TTC549 (cell line): ENCODE results near the gene FBXO5.
"Not testable (repeated sequence)": the region's sequence is repeated elsewhere in the genome, so short reads cannot be mapped to it uniquely, and the experiment has no call there.

Experiments
- FAIRE-seq: peaks from 2 replicates; lab custom pipeline; 2012; peaks lifted over from hg19 to GRCh38; lab: Jason Lieb, UNC

Gene FBXO5

DNA sequence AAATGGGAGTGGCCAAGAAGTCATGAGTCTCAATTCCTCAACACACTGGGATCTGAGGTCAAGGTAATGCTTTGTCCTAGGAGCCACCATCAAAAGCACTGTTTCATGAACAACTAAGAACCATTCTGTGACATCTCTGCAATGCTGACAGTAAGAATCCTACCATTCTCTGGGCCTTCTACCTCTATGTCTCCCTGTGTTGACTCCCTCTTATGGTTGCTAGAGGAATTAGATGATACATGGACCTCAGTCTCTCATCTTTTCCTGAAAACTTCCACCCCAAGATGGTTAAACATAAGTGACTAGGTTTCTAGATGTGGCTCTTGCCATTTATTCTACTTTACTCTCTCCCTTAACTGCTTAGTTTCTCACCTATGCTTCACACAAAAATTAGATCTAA is 10.6 kb upstream of the FBXO5 start:
- no peak for FAIRE-seq

DNA sequence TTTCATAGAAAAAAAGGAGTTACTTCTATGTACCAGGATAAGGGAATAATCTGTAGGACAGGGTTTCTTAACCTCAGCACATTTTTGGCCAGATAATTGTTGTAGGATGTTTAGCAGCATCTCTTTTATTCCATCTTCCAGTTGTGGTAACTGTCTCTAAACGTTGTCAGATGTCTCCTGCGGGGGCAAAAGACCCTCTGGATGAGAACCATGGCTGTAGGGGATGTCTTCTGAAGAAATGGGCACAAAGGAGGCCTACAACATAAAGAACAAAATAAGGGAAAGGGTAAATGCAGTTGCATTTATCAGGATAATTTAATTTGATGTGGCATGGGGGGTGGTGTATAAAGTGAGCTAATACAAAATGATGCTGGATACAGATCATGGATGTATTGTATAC is 4.1 kb upstream of the FBXO5 start:
- FAIRE-seq, result no peak

DNA sequence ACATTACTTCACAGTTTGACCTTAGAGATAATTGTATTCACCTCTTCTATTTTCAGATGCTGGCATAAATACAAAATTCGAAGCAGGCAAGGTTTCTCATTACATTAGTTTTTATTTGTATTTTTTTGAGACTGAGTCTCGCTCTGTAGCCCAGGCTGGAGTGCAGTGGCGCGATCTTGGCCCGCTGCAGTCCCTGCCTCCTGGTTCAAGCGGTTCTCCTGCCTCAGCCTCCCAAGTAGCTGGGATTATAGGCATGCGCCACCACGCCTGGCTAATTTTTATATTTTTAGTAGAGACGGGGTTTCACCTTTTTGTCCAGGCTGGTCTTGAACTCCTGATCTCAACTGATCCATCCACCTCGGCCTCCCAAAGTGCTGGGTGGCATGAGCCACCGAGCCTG is 2.5 kb upstream of the FBXO5 start:
- not testable (repeated sequence) for FAIRE-seq

DNA sequence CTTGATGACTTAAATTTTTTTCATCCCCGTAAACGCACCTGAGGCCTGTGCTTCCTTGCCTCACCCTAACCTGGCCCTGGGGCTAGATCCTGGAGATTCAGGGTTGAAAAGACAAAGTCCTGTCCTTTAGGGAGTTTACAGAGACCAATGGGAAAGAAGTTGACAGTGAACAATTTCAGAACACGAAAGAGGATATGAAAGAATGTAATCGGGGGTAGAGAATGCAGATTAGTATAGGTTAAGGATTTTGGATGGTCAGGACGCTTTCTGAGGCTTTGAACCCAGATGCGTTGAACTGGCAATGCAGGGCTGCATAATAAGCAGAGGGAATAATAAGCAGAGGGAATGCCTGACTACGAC is 1.7 kb upstream of the FBXO5 start:
- FAIRE-seq, result no peak

DNA sequence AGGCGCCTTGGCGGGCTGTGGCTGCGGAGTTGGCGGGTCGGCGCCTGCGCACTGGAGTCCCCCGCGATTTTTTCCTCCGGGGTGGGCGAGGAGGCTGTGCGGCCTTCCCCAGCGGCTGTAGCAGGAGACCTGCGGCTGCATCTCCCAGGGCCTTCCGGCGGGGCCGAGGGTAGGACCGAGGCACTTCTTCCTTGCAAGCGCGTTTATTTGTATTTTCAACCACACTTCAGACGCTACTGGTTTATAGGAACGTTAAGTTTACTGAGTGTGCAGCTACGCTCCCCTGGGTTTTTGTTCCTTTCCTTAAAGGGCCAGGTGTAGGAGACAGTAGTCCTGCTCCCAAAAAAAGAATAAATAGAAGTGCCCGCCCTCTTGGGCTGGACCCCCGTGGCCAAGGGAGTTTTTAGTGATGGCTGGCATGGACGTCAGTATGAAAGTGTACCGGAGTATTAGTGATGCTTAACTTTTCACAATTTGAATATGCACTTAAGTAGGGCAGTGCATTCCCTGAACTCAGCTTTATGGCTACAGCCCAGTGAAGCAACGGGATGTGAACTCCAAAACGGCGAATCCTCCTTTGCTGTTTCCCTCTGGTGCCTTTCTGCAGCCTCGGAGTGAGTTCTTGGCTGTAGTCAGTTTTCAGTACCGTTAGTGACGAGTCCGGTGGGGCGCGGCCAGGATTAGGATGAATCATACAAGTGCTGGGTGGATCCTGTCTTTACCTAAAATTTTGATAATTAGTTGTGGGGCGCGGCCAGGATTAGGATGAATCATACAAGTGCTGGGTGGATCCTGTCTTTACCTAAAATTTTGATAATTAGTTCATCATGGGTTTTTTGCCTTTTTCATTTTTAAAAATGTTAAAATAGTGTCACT is 1.0 kb upstream of the FBXO5 start:
- no peak for FAIRE-seq

DNA sequence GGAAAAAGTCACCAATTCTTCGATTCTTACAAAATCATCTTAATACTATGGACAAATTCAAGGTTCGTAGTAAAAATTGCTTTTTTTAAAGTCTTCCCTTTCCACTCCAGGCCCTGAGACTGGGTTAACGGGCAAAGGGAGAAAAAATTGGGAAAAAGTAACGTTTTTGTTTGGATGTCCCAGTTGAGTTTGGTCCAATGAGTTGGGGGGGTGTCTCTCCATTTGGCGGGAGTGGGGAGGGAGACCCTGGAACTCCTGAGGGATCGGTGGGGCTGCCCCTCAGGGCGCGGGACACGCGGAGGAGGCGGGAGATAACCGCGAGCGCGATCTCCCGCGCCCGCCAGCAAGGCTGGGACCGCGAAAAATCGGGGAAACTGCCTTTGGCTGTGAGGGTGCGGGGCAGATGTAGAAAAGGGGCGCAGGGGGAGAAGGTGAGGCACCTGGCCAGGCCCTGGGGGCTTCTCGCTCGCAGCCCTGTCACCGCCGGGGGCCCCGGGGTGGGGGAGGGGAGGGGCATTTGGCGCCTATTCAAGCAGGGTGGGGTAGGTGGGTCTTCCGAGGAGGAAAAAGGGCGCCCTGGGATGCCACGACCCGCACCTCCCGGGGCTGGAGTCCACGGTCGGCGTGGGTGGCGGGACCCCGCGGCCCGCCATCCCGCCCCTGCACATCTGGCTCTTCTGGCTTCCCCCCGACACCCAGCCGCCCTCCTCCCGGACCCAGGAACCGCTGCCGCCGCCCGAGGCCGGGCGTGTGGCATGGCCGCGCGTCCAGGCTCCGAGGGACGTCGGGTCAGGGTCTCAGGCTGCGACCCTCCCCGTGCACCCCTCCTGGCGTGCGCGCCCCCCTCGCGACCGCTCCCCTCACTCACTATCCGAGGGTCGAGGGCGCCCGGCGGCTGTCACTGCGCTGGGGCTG is 595 bp downstream of the FBXO5 start:
- no peak for FAIRE-seq

DNA sequence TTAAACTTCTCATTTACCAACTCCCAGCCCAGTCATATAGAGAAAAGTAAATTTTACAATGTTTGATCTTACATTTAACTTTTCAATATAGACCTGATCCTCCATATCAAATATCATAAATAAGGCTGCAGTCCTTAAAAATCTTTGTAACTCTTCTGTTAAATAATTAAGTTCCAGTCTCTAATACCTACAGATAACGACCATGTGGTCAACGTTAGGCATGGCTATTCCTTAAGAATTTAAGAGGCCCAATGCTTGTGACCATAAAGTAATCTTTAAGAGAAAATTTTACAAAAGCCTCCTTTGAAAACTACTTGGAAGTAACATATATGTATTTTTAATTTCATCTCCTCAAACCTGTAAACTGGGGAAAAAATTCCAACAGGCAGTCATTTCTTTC is 1.6 kb downstream of the FBXO5 start:
- FAIRE-seq, result no peak

DNA sequence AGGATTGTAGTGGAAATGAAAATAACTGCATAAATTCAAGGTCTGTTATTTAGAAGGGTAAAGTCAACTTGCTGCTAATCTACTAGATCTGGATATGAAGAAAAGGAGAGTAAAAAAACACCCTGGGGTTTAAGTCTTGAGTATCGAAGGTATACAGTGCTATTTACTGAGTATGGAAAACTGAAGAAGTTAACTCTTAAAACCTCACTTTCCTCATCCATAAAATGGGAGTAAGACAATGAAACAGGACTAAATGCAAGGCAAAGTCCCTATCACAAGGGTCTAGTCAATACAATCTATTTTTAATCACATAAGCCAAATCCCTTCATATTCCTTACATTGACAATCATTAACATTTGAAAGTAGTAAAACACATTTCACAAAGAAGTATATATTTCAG is 2.2 kb downstream of the FBXO5 start:
- no peak for FAIRE-seq

DNA sequence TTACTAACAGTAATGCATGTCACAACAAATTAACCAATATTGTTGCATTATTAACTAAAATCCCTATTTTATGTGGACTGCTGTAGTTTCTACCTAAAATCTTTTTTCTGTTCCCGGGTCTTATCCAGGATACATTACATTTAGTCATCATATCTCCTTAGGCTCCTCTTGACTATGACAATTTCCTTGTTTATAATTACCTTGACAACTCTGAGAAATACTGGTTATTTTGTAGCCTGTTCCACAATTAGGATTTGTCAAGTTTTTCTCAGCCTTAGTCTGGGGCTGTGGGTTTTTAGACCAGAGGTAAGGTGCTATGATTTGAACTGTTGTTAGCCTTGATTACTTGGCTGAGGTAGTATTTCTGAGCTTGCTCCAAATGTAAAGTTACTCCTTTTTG is 3.7 kb downstream of the FBXO5 start:
- no peak for FAIRE-seq

DNA sequence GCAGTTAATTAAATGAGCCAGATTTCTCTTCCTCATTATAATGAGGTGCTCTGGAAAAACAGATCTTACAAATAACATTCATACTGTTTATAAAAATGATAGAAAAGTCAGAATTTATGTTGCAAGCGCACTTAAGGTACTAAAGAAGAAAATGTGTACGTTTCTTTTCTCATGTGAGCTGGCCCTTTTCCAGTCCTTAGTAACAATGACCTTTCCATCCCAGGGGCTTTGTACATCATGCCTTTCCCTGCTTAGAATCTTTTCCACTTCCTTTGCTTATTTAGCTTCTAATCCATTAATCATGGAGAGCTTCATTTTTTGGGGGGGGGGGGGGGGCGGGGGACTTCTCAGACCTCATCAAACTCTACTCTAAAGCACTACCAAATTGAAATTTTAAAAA is 4.8 kb downstream of the FBXO5 start:
- no peak for FAIRE-seq

DNA sequence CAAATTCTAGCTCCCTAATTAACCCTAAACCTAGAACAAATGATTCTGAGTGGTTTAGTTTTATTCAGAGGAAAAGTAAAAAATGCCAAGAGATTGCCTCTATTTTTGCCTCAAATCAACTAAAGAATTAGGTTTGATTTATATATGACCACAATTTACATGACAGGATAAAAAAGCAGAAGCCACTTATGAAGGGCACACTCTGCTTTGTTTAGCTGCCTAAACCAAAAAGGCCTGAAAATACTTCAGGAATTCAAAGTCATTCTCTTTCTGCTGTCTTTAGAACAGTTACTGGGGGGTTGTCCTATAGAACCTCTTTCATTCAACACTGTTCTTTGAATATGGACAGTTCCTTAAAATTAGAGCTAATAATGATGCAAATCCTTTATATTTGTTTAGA is 5.3 kb downstream of the FBXO5 start:
- FAIRE-seq, result no peak

DNA sequence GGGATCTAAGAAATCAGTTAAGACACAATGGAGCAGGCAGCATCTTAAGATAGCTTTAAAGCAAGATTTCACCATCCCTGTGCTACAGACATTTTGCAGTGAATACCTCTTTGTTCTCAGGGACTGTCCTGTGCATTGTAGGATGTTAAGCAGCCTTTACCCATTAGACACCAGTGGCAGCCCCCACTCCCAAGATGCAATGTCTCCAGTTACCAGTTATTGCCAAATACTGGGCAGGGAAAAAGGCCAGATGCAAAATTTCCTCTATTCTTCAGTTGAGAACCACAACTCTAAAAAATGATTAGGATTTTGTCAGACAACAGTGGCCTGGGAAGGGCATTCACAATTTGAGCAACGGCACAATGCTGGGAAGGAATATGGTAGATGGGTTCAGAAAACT is 6.1 kb downstream of the FBXO5 start:
- FAIRE-seq, result no peak

DNA sequence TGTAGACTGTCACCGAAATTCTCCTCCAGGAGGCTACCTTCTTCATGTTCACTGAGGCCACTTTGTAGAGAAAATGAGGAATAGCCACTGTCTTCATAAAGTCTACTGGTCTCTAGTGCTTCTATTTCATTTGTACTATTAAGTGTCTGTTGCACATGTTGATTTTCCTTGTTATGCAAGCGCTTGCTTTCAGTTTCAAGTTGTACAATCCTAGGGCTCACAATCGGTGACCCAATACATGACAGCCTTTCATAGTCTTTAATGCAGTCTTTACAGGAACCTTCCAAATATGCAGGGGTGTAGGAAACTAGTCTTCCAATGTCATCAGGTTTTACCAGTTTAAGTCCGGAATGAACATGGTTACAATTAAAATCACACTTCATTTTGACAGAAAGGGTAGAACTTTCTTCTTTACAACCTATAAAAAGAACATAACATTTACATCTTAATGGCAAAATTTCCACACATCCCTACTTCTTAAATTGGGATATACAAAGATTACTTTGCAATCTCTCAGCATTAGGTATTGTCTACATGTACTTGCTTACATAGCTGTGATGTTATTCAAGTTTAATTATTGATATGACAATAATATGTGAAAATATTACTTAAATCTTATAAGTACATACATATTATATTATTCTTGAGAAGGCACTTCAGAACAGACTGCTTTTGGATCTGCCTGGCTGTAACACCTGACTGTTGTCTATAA is 7.5 kb downstream of the FBXO5 start:
- FAIRE-seq, result no peak

DNA sequence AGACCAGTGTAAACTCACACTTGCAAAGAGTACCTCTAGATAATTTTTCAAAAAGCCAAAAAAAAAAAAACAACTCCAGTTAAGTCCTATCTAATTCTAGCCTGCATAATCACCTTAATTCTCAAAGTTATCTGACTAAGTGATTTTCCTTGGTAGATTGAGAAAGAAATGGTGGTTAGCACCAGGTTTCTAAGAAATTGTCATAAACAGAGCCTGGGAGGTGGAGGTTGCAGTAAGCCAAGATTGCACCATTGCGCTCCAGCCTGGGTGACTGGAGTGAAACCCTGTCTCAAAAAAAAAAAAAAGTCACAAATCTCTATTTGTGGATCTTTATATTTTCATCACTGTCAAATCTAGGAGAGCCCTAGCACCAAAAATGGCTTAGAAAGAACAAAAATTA is 8.9 kb downstream of the FBXO5 start:
- no peak for FAIRE-seq

DNA sequence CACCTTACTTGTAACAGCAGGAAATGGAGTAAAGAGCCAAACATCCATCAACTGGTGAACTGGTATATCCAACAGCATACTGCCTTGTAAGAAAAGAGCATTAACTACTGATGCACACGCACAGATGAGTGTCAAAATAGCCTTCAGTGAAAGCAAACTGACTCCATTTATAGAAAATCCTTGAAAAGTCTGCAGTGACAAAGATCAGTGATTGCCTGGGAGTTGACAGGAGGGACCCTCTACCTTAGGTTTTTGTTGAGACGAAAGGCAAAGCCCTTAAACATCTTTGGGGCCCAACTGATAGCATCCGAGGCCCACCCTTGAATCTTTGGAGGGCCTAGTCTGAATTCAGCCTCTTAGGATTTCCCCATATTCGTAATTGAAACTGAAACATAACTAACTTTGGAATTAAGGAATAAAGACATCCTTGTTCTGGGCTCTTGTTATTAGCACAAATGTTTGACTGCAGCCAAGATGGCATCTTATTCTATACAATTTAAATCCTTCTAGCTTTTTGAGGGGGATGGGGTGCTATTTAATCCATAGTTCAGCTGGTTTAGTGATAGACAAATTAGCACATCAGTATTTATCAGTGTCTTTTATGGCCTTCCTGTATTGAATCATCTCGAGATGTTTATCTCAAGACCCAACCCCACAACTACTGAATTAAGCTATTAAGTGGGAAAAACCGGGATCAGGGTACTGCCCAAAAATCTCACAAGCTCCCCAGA is 13.0 kb downstream of the FBXO5 start:
- FAIRE-seq, result no peak

DNA sequence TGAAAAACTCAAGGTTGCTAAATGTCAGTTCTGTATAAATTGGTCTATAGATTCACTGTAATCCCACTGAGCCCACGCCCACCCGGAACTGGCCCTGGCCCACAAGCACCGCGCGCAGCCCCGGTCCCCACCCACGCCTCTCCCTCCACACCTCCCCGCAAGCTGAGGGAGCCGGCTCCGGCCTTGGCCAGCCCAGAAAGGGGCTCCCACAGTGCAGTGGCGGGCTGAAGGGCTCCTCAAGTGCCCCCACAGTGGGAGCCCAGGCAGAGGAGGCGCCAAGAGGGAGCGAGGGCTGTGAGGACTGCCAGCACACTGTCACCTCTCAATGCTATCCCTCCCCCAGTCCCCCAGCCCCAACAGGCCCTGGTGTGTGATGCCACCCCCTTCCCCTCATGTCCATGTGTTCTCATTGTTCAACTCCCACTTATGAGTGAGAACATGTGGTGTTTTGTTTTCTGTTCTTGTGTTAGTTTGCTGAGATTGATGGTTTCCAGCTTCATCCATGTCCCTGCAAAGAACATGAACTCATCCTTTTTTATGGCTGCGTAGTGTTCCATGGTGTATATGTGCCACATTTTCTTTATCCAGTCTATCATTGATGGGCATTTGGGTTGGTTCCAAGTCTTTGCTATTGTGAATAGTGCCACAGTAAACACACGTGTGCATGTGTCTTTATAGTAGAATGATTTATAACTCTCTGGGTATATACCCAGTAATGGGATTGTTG is 16.5 kb downstream of the FBXO5 start:
- FAIRE-seq, result not testable (repeated sequence)

DNA sequence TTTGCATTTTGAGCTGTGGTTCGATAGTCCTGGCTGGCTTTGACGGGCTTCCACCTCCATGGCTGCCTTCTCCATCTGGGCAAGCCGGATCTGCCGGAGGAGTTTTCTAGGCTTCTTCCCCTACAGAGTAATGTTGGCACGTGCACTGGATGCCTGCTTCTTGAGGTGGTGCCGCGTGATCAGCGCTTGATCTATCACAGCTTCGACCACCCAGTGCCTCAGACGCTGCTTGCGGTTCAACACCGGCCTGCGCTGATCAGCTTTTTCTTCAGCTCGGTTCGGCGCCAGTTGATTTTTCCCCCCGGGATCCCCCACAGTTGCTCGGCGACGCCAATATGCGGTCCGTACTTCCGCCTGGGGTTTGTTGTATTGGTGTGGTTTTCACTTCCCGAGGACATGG is 23.5 kb downstream of the FBXO5 start:
- no peak for FAIRE-seq

DNA sequence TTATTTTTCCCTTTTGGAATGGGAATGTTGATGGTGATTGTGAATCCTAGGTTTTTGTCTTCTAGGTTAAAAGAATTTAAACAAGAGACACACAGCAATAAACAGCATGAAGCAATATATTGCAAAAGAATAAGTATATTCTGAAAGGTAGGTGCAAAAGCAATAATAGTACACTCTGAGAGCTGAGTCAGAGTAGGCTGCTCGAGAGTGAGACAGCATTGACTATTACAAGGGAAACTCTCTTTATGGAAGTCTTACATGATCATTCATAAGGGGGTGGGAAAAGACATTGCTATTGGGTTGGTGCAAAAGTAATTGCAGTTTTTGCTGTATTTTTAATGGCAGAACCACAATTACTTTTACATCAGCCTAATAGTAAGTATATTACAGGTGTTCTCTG is 25.0 kb downstream of the FBXO5 start:
- no peak for FAIRE-seq

DNA sequence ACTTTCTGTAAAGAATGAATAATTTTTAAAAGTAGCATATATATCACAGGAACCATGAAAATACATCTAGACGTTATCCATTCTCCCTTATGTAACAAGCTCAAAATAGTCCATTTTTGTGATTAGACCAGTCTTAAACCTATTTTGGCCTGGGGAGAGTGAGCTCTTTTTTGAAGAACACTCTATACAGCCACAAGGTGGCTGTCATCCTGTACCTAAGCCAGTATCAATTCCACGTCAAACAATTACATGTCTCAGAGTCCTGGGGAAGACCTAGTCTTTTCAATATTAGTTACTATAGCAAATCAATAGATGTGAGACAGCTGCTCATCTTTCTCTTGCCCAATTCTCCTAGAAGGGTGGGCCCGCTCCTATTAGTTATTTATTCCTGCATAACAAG is 28.4 kb downstream of the FBXO5 start:
- FAIRE-seq, result no peak

DNA sequence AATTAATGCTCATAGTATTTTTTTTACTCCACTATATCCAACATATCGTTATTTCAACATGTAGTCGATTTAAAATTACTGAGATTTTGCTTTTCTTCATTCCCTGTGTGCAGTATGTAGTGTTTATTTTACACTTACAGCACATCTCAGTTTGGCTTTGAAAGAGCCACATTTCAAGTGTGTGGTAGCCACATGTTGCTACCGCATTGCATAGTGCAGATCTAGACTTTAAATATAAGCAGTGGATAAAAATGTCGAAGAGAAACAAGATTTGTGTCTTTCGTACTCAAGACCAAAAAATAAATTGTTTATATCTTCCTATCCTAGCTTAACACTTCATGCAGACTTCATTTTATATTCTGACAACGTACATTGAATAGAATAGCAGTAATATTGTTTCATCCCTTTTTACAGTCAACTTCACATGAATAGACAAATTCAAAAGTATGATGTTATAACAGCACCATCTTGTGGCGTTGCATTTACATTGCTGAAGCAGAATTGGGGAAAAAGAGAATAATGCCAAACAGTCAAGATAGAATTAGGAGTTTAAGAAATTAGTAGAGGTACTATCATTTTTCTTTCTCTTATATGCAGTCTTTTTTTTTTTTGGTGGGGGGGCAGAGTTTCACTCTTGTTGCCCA is 29.9 kb downstream of the FBXO5 start:
- peak; percentile 81 for FAIRE-seq

DNA sequence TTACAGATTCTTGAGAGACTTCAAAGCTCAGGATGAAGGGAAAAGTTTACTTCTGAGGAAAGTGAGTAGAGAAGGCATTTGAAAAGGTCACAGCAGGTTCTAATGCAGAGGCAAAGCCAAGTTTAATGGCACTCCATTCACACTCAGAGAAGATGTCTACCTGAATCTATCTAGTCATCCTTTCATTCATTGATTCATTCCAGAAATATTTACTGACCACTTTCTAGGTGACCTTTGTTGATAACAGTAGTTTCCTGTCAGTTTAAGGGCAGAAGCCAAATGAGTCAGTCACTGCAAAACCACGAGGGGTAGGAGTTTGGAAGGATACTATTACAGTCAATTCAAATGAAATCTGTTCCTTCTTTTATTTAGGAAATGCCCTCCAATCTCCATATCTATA is 30.8 kb downstream of the FBXO5 start:
- FAIRE-seq, result no peak
